ENCODE results near the gene SLC6A8.
"Not testable (repeated sequence)": the region's sequence is repeated elsewhere in the genome, so short reads cannot be mapped to it uniquely, and the experiment has no call there.

The SLC6A8 gene

DNA sequence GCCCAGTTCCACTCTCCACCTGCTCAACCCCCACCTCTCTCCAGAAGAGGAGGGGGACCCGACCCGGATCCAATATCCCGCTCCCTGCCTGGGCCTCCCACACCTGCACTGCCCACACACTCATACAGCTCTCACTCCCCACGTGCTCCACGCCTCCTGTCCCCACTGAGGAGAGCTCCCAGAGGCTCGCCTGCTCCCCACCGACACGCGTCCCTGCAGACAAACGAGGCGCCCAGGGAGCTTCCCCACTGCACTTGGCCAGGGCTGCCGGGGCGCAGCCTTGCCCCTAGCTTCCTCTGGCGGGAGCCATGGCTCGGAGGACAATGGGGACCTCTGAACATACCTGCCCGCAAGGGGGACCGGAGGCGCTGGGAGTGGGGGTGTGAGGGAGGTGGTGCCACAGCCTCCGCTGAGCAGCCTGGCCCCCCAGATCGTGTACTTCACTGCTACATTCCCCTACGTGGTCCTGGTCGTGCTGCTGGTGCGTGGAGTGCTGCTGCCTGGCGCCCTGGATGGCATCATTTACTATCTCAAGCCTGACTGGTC is 5.0 kb downstream of the SLC6A8 start:
- no peak for DNase-seq (ENCODE audit: low read depth in 1 of 2, low spot score in 1 of 2)

DNA sequence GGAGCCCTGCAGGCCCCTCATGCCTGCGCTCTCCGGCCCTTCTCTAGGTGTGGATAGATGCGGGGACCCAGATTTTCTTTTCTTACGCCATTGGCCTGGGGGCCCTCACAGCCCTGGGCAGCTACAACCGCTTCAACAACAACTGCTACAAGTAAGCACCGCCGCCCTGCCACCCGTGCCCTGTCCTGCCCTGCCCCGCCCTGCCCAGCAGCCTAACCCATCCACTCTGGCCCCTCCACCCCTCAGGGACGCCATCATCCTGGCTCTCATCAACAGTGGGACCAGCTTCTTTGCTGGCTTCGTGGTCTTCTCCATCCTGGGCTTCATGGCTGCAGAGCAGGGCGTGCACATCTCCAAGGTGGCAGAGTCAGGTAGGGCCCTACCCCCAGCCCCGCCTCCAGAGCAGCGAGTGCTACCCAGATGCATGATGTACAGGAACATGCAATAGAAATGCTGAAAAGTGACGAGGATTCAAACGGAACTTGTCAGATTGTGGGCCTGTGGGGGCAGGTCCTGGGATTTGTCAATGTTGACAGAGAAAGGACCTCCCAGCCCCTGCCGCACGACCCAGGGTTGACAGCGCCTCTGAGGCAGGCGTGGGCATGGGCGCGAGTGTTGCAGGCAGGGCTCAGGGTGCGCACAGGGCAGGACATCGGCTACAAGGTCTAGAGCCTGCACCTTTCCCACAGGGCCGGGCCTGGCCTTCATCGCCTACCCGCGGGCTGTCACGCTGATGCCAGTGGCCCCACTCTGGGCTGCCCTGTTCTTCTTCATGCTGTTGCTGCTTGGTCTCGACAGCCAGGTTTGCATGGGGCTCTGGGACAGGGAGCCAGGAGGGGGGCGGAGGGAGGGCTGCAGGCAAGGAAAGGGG is 5.7 kb downstream of the SLC6A8 start:
- DNase-seq (ENCODE audit: low read depth in 1 of 2, low spot score in 1 of 2), result no peak

DNA sequence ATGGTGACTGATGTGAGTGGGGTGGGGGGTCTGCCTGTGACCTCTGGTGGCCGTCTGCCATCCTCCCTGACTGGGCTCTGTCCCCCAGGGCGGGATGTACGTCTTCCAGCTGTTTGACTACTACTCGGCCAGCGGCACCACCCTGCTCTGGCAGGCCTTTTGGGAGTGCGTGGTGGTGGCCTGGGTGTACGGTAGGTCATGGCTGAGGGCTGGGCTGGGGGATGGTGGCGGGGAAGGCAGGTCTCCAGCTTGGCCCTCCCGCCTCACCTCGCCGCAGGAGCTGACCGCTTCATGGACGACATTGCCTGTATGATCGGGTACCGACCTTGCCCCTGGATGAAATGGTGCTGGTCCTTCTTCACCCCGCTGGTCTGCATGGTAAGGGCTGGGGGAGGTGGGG is 6.5 kb downstream of the SLC6A8 start:
- DNase-seq (ENCODE audit: low read depth in 1 of 2, low spot score in 1 of 2), result not testable (repeated sequence)

DNA sequence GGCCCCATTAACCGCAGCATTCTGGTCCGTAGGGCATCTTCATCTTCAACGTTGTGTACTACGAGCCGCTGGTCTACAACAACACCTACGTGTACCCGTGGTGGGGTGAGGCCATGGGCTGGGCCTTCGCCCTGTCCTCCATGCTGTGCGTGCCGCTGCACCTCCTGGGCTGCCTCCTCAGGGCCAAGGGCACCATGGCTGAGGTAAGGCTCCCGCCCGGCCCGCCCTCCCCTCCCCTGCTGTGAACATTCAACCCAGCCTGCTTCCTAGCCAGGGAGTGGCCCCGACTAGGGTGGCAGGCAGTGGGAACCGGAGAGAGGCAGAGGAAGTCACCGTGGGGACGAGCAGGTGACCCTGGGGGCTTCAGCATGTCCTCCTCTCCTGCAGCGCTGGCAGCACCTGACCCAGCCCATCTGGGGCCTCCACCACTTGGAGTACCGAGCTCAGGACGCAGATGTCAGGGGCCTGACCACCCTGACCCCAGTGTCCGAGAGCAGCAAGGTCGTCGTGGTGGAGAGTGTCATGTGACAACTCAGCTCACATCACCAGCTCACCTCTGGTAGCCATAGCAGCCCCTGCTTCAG is 7.1 kb downstream of the SLC6A8 start:
- no peak for DNase-seq (ENCODE audit: low read depth in 1 of 2, low spot score in 1 of 2)

DNA sequence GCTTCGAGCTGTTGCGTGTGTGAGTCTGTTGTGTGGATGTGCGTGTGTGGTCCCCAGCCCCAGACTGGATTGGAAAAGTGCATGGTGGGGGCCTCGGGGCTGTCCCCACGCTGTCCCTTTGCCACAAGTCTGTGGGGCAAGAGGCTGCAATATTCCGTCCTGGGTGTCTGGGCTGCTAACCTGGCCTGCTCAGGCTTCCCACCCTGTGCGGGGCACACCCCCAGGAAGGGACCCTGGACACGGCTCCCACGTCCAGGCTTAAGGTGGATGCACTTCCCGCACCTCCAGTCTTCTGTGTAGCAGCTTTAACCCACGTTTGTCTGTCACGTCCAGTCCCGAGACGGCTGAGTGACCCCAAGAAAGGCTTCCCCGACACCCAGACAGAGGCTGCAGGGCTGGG is 8.4 kb downstream of the SLC6A8 start:
- no peak for DNase-seq (ENCODE audit: low read depth in 1 of 2, low spot score in 1 of 2)

DNA sequence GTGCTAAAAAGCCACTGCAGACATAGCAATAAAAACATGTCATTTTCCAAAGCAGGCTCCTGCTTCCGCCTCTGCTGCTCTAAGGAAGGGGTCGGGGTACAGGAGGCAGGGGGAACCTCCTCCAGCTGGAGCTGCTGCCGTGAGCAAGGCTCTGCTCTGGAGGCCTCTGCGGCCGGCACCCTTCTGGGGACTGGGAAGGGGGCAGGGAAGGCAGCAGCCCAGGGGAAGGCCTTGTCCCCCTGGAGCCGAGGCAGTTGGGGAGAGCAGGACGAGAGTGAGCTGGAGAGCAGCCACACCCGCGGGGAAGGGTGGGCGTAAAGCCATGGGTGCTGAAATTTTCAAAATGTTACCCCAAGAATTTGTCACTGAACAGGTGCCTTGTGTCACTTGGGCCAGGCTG is 8.8 kb downstream of the SLC6A8 start:
- not testable (repeated sequence) for DNase-seq (ENCODE audit: low read depth in 1 of 2, low spot score in 1 of 2)

DNA sequence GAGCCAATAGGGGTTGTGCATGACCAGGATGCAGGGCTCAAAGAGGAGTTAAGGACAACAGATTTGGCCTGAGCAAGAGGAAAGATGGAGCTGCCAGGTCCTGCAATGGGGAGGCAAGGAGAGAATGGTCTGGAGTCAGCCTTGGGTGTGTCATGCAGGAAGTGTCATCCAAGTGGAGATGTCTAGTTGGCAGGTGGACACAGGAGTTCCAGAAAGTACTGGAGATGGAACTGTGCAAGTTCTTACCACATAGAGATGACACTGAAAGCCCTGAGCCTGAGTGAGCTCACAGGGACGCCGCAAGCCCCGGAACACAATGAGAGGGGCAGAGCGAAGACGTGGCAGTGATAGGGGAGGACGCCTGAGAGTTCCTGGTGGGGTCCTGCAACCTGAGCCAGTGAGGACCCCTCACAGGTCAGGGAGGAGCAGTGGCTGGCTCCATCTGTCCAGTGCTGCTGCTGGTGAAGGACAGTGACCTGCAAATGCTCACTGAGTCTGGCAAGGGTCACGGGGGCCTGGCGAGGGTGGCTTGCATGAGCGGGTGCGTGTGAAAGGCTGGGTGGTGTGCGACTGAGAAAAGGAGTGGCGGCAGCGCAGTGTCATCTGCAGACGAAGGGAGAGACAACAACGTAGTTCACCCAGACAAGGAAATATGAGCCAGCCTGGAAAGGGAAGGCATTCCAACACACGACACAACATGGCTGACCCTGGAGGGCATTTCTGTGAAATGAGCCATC is 9.4 kb downstream of the SLC6A8 start:
- not testable (repeated sequence) for DNase-seq (ENCODE audit: low read depth in 1 of 2, low spot score in 1 of 2)

DNA sequence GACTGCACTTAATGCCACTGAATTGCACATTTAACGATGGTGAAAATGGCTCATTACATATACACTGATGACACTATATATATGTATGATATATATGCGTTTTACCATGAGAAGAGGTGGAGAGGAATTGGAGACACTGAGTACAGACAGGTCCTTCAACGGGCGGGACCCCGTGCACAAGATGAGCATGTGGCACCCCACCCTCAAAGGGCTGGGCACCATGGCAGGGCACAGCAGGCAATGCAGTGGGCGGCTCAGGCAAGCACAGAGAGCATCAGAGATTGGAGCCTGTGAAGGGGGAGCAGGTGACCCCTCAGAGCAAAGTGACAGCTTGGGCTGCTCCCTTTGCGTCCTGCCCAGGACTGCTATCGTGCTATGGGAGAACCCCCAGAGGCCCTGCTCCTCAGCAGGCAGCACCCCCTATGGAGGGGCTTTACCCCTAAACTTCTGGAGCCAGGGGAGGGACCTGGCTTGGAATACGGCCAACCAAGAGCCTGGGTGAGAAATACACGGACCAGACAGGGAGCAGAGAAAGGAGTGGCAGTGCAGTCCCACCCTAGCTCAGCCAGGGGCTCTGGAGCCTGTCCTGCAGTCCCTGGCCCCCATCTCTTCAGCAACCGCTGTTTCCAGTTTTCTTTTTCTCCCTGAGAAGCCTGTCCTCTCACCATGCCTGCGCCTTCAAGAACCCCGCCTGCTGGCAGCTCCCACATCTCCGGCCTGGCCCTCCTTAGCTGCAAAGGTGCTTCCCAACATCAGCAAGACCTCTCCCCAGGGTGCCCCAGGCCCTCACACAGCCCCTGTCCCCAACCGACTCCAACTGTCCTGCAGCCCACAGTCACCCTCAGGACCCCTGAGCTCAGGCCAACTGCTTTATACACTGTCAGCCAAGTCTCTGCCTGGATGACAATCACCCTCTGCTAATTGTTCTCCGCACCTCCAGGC is 10.5 kb downstream of the SLC6A8 start:
- DNase-seq (ENCODE audit: low read depth in 1 of 2, low spot score in 1 of 2), result no peak

DNA sequence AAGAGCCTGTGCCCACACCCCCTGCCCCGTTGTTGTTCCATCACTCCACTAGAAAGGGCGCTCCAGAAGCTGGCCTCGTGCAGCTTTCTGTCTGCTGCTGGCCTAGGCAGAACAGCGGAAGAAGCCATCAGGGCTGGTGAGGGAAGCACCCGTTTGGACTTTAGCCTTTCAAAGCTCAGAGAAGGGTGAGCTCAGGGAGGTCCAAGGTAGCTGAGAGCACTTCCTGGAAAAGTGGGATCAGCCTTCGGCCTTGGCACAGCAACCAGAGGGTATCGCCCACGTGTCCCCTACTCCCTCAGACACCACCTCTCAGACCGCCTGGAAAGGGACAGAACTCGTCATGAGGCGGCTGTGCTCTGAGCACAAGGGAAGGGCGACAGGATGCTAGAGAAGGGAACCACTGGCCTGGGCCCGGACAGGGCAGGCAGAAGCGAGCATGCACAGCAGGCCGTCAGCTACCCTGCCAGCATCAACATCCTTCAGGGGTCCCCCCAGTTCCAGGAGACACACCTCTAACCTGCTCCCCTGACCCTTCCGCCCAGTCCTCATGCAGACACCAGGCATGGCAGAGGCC is 11.6 kb downstream of the SLC6A8 start:
- not testable (repeated sequence) for DNase-seq (ENCODE audit: low read depth in 1 of 2, low spot score in 1 of 2)

DNA sequence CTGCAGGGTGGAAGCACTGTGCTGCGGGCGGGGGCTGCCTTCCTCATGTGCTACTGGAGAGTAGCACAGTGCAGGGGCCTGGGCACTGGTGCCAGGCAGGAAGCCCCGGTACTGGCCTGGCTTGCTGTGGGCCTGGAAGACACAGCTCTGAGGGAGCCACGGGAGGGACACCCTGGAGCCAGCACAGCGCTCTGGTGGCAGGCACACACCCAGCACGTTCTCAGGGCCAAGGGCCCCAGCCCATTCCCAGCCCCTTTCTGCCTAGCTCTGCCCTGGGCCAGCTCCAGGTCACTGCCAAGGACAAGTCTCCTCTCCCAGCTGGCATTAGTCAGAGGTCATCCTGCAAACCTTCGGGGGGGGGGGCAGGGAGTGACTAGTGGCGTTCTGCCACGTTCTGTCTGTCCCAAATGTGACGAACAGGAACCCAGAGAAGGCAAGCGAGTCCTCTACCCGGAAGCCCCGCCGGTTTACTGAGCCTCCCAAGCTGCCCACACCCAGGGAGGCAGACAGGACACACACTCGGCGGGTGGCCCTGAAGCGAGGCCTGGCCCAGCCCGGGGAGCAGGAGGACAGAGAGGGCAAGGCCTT is 12.2 kb downstream of the SLC6A8 start:
- DNase-seq (ENCODE audit: low read depth in 1 of 2, low spot score in 1 of 2), result not testable (repeated sequence)

DNA sequence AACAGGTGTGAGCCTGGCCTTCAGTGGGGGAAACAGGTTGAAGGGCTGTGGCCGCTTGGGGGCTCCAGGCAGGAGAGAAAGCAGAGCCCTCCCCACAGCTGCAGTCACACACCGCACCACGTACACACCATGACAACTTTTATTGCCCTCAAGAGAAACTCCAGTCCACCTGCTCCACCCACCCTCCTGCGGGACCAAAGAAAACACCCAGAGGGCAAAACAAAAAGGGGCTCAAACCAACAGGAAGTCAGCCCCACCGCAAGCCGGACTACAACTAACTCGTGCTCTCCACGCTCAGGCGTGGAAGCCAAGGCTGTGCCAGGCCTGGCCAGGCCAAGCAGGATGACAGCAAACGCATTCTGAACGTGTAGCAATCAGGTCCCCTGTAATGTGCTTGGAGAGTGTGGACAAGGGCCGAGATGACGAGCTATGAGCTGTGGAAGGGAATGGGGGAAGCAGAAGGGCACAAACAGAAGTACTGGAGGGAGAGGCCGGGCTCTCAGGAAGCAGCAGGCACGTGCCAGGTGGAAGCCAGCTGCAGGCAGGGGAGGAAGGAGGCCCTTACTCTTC is 12.7 kb downstream of the SLC6A8 start:
- DNase-seq (ENCODE audit: low read depth in 1 of 2, low spot score in 1 of 2), result no peak

DNA sequence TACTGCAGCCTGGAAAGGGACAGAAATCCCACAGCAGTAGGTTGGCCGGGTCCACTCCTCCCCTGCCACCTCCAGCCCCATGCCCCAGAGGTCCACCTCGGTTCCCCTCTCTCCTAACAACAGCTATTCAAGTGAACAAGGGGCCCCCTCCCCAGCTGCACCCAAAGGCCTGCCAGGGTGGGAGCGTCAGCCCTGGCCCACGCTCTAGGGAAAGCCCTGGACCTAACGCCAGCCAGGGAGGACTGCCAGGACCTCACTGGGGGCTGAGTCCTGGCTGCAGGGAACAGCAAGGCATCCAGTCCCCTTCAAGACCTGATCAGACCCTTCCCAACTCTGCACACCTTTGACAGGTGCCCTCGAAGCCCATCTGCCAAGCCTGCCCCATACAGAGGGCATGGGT is 13.2 kb downstream of the SLC6A8 start:
- no peak for DNase-seq (ENCODE audit: low read depth in 1 of 2, low spot score in 1 of 2)

DNA sequence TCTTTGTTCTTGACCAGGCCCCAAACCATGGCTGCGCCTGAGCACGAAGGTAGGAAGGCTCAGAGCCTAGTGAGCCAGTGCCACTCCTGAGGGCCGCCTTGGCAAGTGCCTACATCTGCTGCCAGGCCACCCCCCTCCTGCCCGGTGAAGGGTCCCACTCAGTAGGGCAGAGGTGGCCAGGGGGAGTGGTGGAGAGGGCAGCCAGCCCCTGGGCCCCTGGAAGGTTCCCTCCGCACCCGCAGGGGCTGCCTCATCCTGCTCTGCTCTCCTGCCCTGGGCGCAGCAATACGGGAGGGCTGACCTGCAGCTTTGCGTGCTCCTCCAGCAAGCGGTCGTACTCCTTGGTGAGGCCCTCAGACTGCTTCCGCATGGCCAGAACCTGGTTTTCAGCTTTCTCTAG is 14.0 kb downstream of the SLC6A8 start:
- DNase-seq (ENCODE audit: low read depth in 1 of 2, low spot score in 1 of 2), result no peak

DNA sequence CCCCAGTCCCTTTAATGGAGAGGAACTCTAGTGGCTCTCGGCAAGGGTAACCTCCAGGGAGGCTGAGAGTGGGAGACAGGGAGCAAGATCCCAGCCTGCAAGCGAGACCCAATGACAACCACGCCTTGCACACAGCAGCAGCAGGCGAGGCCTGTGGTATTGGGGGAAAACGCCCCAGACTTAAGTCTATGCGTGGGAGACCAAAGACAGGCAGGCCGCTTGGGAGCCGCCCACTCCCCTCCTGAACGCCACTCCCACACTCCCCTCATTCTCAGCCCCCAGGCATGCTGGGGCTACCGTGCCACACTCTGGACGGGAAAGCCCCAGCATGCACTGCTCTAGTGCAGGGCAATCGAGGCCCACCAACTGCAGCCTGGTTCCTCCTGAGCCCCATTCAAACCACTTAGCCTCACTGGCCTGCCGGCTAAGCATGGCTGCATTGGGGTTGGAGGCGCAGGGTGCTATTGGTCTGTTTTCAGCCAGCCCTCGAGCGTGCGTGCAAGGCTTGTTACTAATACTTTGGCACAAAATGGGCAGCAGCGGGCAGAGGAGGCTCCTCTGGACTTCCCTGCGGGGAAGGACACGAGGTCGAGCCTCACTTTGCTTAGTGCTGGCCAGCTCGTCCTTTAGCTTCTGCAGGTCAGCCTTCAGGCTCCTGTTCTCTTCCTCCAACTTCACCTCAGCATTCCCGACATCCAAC is 14.8 kb downstream of the SLC6A8 start:
- DNase-seq (ENCODE audit: low read depth in 1 of 2, low spot score in 1 of 2), result no peak

DNA sequence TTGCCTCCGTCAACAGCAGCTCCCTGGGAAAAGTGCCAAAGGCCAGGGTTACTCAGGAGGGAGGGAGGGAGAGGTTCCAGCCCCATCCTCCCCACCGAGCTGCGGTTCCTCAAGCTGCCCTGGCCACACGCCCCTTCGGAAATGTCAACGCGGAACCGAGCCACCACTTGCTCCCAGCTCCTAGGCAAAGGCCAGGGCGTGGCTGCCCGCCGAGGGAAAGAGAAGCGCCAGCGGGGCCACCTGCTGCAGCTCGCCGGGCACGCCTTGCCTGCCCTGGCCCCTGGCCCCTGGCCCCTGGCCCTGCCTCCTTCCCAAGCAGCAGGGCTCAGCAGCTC is 15.3 kb downstream of the SLC6A8 start:
- no peak for DNase-seq (ENCODE audit: low read depth in 1 of 2, low spot score in 1 of 2)

DNA sequence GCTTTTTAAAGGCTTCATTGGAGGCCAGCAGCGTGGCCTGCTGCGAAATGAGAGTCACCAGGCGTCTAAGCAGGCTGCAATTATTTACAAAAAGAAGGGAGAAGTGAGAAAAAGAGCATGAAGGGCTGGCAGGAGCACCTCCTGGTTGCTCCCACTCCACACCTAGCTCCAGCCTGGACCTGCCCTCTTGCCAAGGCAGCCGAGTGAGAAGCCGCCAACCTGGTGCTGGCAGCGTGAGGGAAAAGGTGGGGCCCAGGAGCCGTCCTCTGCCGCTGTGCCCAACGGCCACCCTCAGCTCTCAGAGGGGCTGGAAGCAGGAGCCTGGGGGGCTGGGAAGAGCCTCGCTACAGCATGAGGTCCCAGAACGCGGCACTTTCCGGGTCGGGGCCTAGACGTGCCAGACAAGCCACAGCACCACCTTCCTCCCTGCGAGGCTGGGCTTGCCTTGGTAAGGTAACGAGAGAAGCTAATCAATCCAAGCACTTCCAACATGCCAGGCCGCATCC is 16.3 kb downstream of the SLC6A8 start:
- no peak for DNase-seq (ENCODE audit: low read depth in 1 of 2, low spot score in 1 of 2)

DNA sequence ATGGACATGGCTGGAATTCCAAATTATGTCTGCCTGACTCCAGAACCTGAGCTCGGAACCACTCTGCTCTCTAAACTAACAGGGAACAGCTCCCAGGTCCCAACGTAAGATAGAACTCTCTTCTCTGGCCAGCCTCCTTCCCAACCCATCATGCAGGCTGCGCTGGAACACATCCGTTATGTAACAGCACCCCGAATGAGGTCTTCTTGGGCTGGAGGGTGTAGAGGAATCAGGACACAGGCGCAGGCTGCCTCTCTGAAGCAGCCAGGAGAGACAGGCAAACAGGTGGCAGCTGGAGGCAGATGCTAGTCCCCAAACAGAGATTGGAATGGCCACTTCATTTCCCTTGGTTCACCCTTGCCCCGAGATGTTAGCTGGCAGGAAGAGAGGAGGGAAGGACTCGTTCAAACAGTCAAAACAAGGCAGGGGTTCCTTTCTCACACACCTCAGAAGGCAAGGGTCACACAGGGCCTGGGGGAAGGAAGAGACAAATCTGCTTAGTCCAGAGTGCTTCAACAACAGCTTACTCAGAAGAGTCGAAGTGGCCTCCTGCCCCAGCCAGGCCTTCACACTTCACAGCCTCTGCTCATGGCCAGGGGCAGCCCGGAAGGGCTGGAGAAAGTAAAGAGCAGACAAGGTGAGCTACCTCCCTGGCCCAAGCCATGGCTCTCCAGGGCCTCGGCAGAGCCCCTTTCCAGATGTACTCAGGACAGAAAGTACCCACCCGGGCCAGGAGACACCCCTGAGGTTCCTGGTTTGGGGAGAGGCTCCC is 17.1 kb downstream of the SLC6A8 start:
- not testable (repeated sequence) for DNase-seq (ENCODE audit: low read depth in 1 of 2, low spot score in 1 of 2)

DNA sequence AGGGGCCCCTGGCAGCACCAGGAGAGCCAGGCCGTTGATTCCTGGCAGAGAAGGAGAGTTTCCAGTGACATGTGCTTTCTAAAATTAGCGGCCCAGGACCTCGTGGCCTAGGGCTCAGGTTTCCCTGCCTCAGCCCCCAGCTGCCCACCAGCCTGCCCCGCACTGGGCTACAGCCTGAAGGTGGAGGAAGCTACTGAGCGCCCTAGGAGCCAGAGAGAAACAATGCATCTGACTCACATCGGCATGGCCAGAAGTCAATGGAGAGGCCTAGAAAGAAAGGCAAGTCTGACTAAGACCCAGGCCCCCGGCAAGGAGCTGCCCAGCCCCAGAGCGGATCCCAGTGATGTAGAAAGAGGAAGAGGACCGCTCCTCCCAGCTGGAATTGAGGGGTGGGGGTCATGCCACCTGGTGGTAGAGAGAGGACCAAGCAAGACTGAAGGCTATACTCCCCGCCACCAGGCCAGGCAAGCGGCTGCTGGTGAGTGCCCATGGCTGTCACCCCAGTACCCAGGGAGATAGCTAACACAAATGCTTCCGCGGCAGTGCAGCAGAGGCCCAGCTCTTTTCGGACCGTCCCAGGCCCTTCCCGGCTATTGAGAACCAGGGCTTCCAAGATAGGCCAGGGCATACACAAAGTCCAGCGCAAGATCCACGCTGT is 17.8 kb downstream of the SLC6A8 start:
- not testable (repeated sequence) for DNase-seq (ENCODE audit: low read depth in 1 of 2, low spot score in 1 of 2)

All from stimulated activated CD4-positive, alpha-beta T cell treated with anti-CD3 and anti-CD28 coated beads, Interleukin-15, amount 100 ng/mL, for 1 hour (primary cell).